ENCODE measurements around the gene FRS3. TPM values are rescaled to one million over a fixed set of nuclear protein-coding genes. Genes with fewer than 3 reads are reported as not detected.

FRS3 gene
- total and polyA plus RNA-seq, 12 donors = 0.30 to 21.2 (median 5.4) TPM

DNA sequence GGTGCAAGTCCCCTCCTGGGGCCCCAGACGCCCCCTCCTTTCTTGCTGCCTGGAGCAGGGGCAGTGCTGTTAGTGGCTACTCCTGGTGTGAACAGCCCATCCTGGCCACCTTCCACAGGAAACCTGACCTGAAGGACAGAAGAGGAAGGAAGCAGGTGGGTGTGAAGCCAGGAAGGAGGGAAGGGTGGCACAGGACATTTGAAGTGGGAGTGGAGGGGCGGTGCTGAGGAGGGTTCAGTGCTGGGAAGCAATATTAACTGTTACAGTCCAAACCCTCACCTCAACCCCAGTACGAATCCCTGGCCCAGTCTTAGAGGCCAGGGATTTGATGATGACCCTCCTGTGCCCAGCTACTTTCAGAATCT is 1.6 kb upstream of the FRS3 start:
- Histone ChIP-seq H3K27ac (peak overlapping the region in 3 of 5 donors; percentile 73 to 80 (median 74)), H3K27me3 (no peaks in the 10 kb centered on the region), H3K36me3 (replicated peaks in 1 of 2) (no peaks in the 10 kb centered on the region), H3K4me1 (replicated peaks in 1 of 2) (peaks cover 28 to 33% of the 10 kb centered on the region in 2 donors), H3K4me3 (peak overlapping the region in 1 of 4 donors; percentile 75), H3K9me3 (replicated peaks in 1 of 3) (no peaks in the 10 kb centered on the region)
- DNase-seq = peak in 2 of 7 donors; percentile 36 to 59
- WGBS, 4 donors = 21 to 29% (median 25%) methylated on average over 3 of the region's 3 CpGs
- intact Hi-C loops (cut with DNase I) = loop anchor here (5.0 to 10.0 kb wide), 2 partner anchors 153 to 261 kb away; no protein-coding TSS in a partner anchor
- TF ChIP-seq, protein P1, sequence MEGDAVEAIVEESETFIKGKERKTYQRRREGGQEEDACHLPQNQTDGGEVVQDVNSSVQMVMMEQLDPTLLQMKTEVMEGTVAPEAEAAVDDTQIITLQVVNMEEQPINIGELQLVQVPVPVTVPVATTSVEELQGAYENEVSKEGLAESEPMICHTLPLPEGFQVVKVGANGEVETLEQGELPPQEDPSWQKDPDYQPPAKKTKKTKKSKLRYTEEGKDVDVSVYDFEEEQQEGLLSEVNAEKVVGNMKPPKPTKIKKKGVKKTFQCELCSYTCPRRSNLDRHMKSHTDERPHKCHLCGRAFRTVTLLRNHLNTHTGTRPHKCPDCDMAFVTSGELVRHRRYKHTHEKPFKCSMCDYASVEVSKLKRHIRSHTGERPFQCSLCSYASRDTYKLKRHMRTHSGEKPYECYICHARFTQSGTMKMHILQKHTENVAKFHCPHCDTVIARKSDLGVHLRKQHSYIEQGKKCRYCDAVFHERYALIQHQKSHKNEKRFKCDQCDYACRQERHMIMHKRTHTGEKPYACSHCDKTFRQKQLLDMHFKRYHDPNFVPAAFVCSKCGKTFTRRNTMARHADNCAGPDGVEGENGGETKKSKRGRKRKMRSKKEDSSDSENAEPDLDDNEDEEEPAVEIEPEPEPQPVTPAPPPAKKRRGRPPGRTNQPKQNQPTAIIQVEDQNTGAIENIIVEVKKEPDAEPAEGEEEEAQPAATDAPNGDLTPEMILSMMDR (IDR thresholded peaks at IDR 0.05) = no peak
- TF ChIP-seq POLR2A (IDR thresholded peaks at IDR 0.05) = no peak

DNA sequence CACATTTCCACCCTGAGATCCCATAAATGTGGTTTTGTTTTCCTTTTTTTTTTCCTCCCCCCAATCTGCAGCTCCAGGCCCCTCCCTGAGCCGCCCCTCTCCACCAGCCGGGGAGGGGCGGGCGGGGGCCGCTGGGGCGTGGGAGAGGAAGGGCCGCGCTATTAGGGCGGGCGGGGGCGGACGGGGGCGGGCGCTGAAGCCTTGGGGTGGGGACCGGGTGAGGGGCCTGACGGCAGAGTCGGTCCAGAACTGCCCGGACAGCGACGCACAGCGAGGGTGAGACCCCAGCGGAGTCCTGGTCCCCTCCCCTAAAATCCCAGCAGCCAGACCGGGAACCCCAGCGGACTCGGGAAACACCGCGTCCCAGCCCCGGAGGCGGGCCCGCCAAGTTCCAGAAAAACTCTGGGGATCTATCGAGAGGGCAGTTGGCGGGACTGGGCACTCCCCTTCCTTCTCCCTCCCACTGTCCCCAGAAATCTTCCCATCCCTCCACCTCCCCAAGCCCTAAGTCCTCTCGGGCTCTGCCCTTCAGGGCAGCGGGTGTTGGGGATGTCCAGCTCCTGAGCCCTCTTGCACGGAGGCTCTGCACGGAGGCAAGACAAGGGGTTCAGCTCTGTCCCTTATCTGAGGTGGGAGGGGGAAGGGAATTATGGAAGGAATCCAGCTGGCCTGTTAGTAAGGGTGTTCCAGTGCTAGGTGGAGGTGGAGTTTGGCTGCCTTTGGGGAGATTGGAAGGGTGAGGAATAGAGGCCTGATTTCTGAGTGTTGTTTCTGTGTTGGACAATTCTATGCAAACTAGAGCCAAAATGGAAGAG is 1.1 kb upstream of the FRS3 start, which contains the start of gene PRICKLE4:
PRICKLE4 (plus strand) TSS at position 232 of the 815 bp plus-strand sequence. CDS start 2,692 bp downstream, outside the sequence.
- intact Hi-C loops (cut with DNase I) = loop anchor here (5.0 to 10.0 kb wide), 2 partner anchors 154 to 262 kb away; no protein-coding TSS in a partner anchor
- Histone ChIP-seq H3K9me3 (replicated peaks in 1 of 3) (no peaks in the 10 kb centered on the region), H3K4me3 (peak within 1 kb of the TSS in 3 of 4 donors; percentile 21 to 82 (median 75)), H3K36me3 (replicated peaks in 1 of 2) (peaks cover 0 to 2% of the 10 kb centered on the region in 2 donors), H3K27ac (peak within 1 kb of the TSS; percentile 14 to 80 (median 73)), H3K4me1 (replicated peaks in 1 of 2) (peaks cover 22 to 28% of the 10 kb centered on the region in 2 donors), H3K27me3 (no peaks in the 10 kb centered on the region)
- peak in 1 of 2 donors; percentile 20 for TF ChIP-seq POLR2A (IDR thresholded peaks at IDR 0.05)
- TF ChIP-seq, protein P1 (IDR thresholded peaks at IDR 0.05) = no peak
- WGBS, 4 donors = 1 to 2% (median 1%) methylated on average over 25 to 36 of the region's 36 CpGs
- peak; percentile 56 to 78 (median 75) for DNase-seq

DNA sequence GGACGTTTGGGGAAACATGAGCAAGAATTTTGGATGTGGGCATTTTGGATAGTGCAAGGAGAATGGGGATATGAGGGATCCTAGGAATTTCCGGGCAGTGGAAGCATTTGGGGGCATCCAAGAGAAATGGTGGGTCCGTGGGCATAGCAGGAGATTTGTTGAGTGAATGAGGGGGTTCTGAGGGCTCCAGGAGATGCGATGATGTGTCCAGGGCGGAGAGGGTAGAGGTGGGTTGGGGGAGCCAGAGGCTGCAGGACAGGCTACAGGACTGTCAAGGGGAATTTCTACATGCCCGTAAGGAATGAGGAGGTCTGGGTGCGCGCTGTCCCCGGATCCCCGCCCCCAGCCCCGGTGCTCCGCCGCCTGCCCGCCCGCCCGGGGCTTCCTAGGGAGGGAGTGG is 364 bp downstream of the FRS3 start:
- peaks cover 0 to 16% of the 10 kb centered on the region in 2 donors for H3K36me3 ChIP-seq (replicated peaks in 1 of 2)
- H3K27me3 ChIP-seq = no peaks in the 10 kb centered on the region
- intact Hi-C loops (cut with DNase I) = loop anchor here (5.0 to 10.0 kb wide), 3 partner anchors 75 to 175 kb away; no protein-coding TSS in a partner anchor
- H3K4me3 ChIP-seq = peak overlapping the region in 2 of 4 donors; percentile 26 to 75
- TF ChIP-seq, protein P1 (IDR thresholded peaks at IDR 0.05) = no peak
- no peak for TF ChIP-seq POLR2A (IDR thresholded peaks at IDR 0.05)
- no peaks in the 10 kb centered on the region for H3K9me3 ChIP-seq (replicated peaks in 1 of 3)
- peaks cover 19 to 21% of the 10 kb centered on the region in 2 donors for H3K4me1 ChIP-seq (replicated peaks in 1 of 2)
- peak overlapping the region in 1 of 5 donors; percentile 74 for H3K27ac ChIP-seq
- 4 to 5% (median 4%) methylated on average over 6 to 16 of the region's 16 CpGs for WGBS, 4 donors
- DNase-seq = no peak

DNA sequence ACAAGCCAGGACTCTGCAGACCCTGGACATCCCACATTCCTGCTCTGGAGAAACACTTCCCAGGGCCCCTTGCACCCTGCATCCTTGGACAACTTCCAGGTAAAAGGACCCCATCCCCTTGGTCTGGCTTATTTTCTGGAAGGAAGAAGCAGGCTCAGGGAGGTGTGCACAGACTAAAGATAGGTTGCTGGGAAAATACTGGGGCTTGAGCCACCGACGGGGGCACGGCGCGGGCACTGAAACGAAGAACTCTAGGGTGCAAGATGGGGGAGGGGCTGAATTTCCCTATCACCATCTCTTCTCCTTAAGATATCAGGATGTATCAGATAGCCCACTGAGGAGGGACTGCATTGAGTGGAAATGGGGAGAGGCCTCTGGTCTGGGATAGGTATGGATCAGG is 805 bp downstream of the FRS3 start:
- Histone ChIP-seq H3K9me3 (replicated peaks in 1 of 3) (no peaks in the 10 kb centered on the region), H3K36me3 (replicated peaks in 1 of 2) (peaks cover 0 to 21% of the 10 kb centered on the region in 2 donors), H3K4me1 (replicated peaks in 1 of 2) (peaks cover 19 to 21% of the 10 kb centered on the region in 2 donors), H3K27ac (no peak overlapping the region), H3K4me3 (peak overlapping the region in 2 of 4 donors; percentile 26 to 75), H3K27me3 (no peaks in the 10 kb centered on the region)
- DNase-seq = no peak
- intact Hi-C loops (cut with DNase I) = loop anchor here (5.0 to 10.0 kb wide), 3 partner anchors 74 to 174 kb away; no protein-coding TSS in a partner anchor
- WGBS, 4 donors = 27 to 46% (median 38%) methylated on average over 6 of the region's 6 CpGs
- TF ChIP-seq POLR2A (IDR thresholded peaks at IDR 0.05) = no peak
- TF ChIP-seq, protein P1 (IDR thresholded peaks at IDR 0.05) = no peak

Data from adrenal gland (tissue), 12 donors.